Measurements from ENCODE around the gene PCBP3.
"Not testable (repeated sequence)": the region's sequence is repeated elsewhere in the genome, so short reads cannot be mapped to it uniquely, and the experiment has no call there.

The PCBP3 gene

GRCh38 chr21:45885930-45886601 is 242.5 kb downstream of the PCBP3 start:
- peak; percentile 82 for DNase-seq

GRCh38 chr21:45886610-45887026 is 243.1 kb downstream of the PCBP3 start:
- no peak for DNase-seq

DNA sequence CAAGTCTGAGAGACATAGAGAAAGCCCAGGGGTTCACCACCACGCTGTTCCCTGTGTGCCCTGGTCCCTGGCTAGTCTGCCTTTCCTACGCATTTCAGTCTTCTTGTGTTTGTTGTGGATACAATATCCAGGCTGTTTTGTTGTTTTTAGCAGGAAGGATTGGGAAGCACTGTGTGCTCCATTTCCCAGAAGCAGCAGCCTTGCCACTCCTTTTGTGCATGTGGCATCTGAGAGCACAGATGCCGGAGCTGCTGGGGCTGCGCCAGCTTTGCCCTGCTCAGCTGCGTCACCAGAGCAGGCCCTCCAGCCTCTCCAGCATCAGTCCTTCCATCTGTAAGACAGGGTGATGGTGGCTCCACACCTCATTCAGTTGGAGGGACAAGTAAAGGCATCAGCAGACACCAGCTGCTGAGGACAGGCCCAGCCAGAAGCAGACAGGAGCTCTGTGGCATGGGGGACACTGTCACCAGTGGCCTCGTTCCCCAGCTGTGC is 243.6 kb downstream of the PCBP3 start:
- DNase-seq, result no peak

DNA sequence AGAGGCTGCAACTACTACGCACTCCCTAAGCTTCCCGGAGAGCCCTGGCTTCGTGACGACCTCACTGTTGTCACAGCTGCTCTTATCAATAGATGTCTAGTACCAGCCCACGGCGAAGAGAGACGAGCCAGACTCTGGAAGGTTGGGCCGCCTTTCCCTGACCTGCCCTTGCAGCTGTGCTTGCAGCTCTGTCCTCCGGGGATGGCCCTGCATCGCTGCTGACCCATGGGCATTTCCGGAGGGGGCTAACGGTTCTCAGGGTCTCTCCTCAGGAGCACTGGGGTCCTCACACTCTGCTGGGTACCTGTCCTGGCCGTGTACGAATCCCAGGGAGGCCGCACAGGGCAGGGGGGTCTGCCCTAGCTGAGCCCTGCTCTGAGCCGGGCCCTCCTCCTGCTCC is 244.3 kb downstream of the PCBP3 start:
- DNase-seq, result no peak

DNA sequence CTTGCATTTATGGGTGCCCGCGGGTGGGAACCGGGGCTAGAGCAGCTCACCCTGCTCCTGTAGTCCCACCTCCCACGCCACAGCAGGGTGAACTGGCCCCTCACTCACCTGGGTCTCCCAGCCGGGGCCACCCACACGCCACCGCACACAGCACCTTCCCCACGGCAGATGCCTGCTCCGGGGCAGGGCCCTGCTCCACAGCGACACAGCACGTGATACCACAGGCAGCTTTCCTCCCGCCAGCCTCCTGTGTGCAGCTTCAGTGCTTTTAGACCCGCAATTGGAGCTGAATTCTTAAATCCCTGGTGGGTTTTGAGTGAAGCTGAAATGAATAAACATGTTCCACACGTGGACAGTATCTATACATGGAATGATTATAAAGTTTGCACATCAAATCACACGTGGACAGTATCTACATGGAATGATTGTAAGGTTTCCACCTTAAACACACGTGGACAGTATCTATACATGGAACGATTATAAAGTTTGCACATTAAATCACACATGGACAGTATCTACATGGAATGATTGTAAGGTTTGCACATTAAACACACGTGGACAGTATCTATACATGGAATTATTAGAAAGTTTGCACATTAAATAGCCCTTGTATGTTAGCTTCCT is 245.0 kb downstream of the PCBP3 start:
- DNase-seq, result no peak

GRCh38 chr21:45889256-45889655 is 245.7 kb downstream of the PCBP3 start:
- DNase-seq, result no peak

GRCh38 chr21:45889961-45890360 is 246.4 kb downstream of the PCBP3 start:
- DNase-seq, result no peak

GRCh38 chr21:45891388-45892155 is 248.0 kb downstream of the PCBP3 start:
- no peak for DNase-seq

DNA sequence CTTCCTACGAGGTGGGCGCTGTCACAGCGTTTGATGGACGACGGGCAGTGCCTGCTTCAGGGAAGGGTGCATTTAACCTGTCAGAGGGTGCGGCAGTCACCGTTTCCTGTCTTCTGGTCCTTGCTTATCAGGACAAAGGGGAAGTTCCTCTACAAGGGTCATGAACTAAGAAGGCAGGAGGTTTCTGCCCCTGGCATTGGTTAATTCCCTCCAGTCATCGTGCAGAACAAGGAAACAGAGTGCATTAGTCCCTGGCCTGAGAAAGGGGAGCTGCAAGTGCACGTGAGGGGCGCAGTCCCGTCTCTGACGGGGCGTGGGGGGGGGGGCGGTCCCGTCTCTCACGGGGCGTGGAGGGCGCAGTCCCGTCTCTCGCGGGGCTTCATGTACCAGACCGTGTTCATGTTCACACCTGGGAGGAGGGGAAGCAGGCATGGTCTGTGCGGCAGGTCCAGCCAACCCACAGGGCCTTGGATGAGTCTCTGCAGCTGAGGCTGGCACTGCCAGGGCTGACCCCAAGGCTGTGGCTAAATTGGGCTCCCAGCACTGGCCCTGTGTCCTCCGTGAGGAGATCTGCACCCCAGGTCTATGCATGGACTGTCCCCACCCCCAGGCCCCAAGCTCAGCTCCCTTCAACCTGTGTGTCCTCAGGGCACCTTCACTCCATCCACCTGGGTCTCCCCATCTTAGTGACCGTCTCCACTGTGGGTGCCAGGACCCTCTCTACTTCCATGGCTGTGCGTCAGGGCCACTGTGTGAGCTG is 248.8 kb downstream of the PCBP3 start:
- DNase-seq, result peak; percentile 94

GRCh38 chr21:45892916-45893739 is 249.6 kb downstream of the PCBP3 start:
- no peak for DNase-seq

GRCh38 chr21:45893740-45894449 is 250.4 kb downstream of the PCBP3 start:
- no peak for DNase-seq

GRCh38 chr21:45894450-45894825 is 250.9 kb downstream of the PCBP3 start:
- DNase-seq, result no peak

GRCh38 chr21:45894906-45895777 is 251.6 kb downstream of the PCBP3 start:
- no peak for DNase-seq

GRCh38 chr21:45895778-45896370 is 252.3 kb downstream of the PCBP3 start:
- DNase-seq, result no peak

GRCh38 chr21:45896431-45896830 is 252.9 kb downstream of the PCBP3 start:
- not testable (repeated sequence) for DNase-seq

GRCh38 chr21:45897191-45898027 is 253.9 kb downstream of the PCBP3 start:
- DNase-seq, result no peak

- no peak for DNase-seq
Measured at GRCh38 chr21:45898028-45898350, 254.5 kb downstream of the PCBP3 start.

DNA sequence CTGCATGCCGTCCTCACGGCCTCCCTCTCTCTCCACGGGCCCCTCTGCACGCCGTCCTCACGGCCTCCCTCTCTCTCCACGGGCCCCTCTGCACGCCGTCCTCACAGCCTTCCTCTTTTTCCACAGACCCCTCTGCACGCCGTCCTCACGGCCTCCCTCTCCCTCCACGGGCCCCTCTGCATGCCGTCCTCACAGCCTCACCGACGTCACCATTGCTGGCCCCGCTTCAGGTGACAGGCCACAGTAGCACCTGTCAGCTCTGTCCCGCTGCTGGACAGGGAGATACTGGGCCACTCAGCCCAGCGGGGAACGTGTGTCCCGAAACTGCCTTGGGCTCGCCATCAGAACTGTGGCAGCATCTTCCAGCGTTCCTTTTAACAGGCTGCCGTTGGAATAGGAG is 255.3 kb downstream of the PCBP3 start:
- no peak for DNase-seq

- no peak for DNase-seq
Measured at GRCh38 chr21:45899317-45900033, 255.9 kb downstream of the PCBP3 start.
